ENCODE data around the gene TTLL1. TPM values are rescaled to one million over a fixed set of nuclear protein-coding genes. Genes with fewer than 3 reads are reported as not detected.

The TTLL1 gene
- polyA plus RNA-seq, 1 donor (not counting 4 experiments of a cell fraction or from before 2014, with no cell fraction given) = 3.5 TPM

DNA sequence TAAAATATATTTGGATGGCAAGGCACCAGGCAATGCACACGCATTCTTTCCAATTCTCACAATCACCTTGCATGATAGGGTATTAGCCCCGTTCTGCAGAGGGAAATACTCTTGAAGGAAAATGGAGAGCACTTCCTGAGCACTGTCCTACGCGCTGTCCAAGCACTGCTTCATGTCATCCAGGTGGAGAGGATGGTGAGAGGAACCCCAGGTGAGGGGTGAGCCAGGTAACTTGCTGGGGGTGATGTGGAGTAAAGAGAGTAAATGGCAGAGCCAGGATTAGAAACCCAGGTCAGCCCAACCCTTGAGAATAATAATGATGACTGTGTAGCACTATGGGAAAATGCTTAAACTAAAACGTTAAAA, 73.5 kb downstream of the TTLL1 start:
- TF ChIP-seq CTCF (optimal IDR thresholded peaks at IDR 0.05 in 1 of 3, IDR thresholded peaks at IDR 0.05 in 1 of 3, conservative IDR thresholded peaks at IDR 0.05 in 1 of 3; ENCODE audit: extremely low read depth in 1 of 3, insufficient read depth in 2 of 3, low read length in 3 of 3) (no peak), EZH2 (IDR thresholded peaks at IDR 0.05; ENCODE audit: low read length) (no peak)
- Histone ChIP-seq H3K27ac (ENCODE audit: control insufficient read depth, insufficient read depth, low read length) (peak overlapping the region; percentile 66), H3K9me1 (ENCODE audit: control insufficient read depth, extremely low read depth, insufficient read depth, low read length) (no peaks in the 10 kb centered on the region), H3K9me3 (ENCODE audit: control insufficient read depth, low read depth, low read length) (no peaks in the 10 kb centered on the region), H3K27me3 (ENCODE audit: control insufficient read depth, extremely low read depth, insufficient read depth, low read length) (no peaks in the 10 kb centered on the region), H2AFZ (ENCODE audit: control insufficient read depth, low read length) (peak overlapping the region; percentile 79), H4K20me1 (ENCODE audit: control insufficient read depth, extremely low read depth, insufficient read depth, low read length) (peaks cover 6% of the 10 kb centered on the region), H3K36me3 (ENCODE audit: control insufficient read depth in 2 of 2, extremely low read depth in 1 of 2, insufficient read depth in 2 of 2, low read length in 2 of 2) (no peaks in the 10 kb centered on the region), H3K4me2 (ENCODE audit: control insufficient read depth, extremely low read depth, insufficient read depth, low read depth, low read length) (peak overlapping the region; percentile 97), H3K4me3 (ENCODE audit: control insufficient read depth in 2 of 3, extremely low read depth in 1 of 3, insufficient read depth in 2 of 3, low read depth in 1 of 3, low read length in 3 of 3) (peak overlapping the region; percentile 82 to 84 (median 83)), H3K79me2 (ENCODE audit: control insufficient read depth, insufficient read depth, low read length) (peaks cover 40% of the 10 kb centered on the region), H3K9ac (ENCODE audit: control insufficient read depth, extremely low read depth, insufficient read depth, low read length) (peak overlapping the region; percentile 83), H3K4me1 (ENCODE audit: control insufficient read depth, extremely low read depth, insufficient read depth, low read length) (peaks cover 35% of the 10 kb centered on the region)
- DNase-seq (ENCODE audit: low read depth, low spot score) = no peak
- dilution Hi-C loops (cut with MboI; ENCODE audit: extremely low pct_ligation_motif_present, low sequenced_read_pairs) = no loop called here
- peak; percentile 36 for FAIRE-seq

DNA sequence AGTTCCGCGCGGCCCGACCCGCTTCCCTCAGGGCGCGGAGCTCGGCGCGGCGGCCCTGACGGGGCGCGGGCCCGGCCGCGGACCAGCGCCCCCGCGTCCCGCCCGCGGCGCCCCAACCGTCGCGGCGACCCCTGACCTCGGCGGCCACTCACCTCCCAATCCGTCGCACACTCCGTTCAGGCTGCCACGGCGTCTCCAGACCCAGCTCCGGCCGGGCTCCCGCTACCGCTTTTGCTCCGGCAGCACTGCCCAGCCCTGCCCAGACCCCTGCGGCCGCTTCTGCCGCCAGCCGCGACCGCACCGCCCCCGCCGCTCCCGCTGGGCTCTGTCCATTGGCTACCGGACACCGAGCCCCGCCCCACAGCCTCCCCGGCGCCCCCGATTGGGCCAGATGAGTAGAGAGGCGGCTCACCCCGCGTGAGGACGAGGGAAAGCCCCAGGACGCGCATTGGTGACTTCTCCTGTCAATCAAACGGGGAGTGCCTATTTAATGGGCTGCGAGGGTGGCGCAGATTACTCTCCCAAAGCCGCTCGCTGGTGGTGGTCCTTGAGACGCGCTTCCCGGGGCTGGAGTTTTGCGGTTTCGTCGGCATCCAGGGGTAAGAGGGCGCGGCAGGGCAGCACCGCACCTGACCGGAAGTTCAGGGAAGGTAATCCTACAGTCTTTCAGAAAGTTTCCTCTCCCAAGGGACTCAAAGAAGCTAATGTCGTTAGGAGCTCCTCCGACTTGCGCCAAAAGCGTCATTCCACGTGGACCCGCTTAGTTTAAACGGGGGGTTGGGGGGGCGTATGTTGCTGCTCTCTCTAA, 74.1 kb downstream of the TTLL1 start, which contains the start of gene PACSIN2:
Gene PACSIN2 (minus strand): TSS at position 281 of the 808 bp plus-strand sequence. CDS start 103,069 bp downstream, outside the sequence.
- no peak for FAIRE-seq
- no peak for TF ChIP-seq CTCF (optimal IDR thresholded peaks at IDR 0.05 in 1 of 3, IDR thresholded peaks at IDR 0.05 in 1 of 3, conservative IDR thresholded peaks at IDR 0.05 in 1 of 3; ENCODE audit: extremely low read depth in 1 of 3, insufficient read depth in 2 of 3, low read length in 3 of 3)
- TF ChIP-seq EZH2 (IDR thresholded peaks at IDR 0.05; ENCODE audit: low read length) = no peak
- Histone ChIP-seq H3K9me1 (ENCODE audit: control insufficient read depth, extremely low read depth, insufficient read depth, low read length) (no peaks in the 10 kb centered on the region), H3K4me3 (ENCODE audit: control insufficient read depth in 2 of 3, extremely low read depth in 1 of 3, insufficient read depth in 2 of 3, low read depth in 1 of 3, low read length in 3 of 3) (peak within 1 kb of the TSS; percentile 82 to 84 (median 83)), H3K27me3 (ENCODE audit: control insufficient read depth, extremely low read depth, insufficient read depth, low read length) (no peaks in the 10 kb centered on the region), H3K79me2 (ENCODE audit: control insufficient read depth, insufficient read depth, low read length) (peaks cover 46% of the 10 kb centered on the region), H3K4me2 (ENCODE audit: control insufficient read depth, extremely low read depth, insufficient read depth, low read depth, low read length) (peak within 1 kb of the TSS; percentile 97), H2AFZ (ENCODE audit: control insufficient read depth, low read length) (peak within 1 kb of the TSS; percentile 79), H3K9me3 (ENCODE audit: control insufficient read depth, low read depth, low read length) (no peaks in the 10 kb centered on the region), H3K36me3 (ENCODE audit: control insufficient read depth in 2 of 2, extremely low read depth in 1 of 2, insufficient read depth in 2 of 2, low read length in 2 of 2) (no peaks in the 10 kb centered on the region), H3K9ac (ENCODE audit: control insufficient read depth, extremely low read depth, insufficient read depth, low read length) (peak within 1 kb of the TSS; percentile 83), H3K27ac (ENCODE audit: control insufficient read depth, insufficient read depth, low read length) (peak within 1 kb of the TSS; percentile 66), H4K20me1 (ENCODE audit: control insufficient read depth, extremely low read depth, insufficient read depth, low read length) (peaks cover 6% of the 10 kb centered on the region), H3K4me1 (ENCODE audit: control insufficient read depth, extremely low read depth, insufficient read depth, low read length) (peaks cover 33% of the 10 kb centered on the region)
- peak; percentile 88 for DNase-seq (ENCODE audit: low read depth, low spot score)
- dilution Hi-C loops (cut with MboI; ENCODE audit: extremely low pct_ligation_motif_present, low sequenced_read_pairs) = no loop called here
